GM21423 (cell line): ENCODE results near the gene PIEZO2.

Experiments
- ATAC-seq: cut with Tn5 transposase; IDR thresholded peaks from one replicate; pipeline ENCODE4 v1.9.1; 2021; ENCODE audit warnings: mild to moderate bottlenecking, moderate library complexity; ENCODE audit not compliant: unreplicated experiment

PIEZO2 gene

GRCh38 chr18:10798727-10799550 is 350.4 kb downstream of the PIEZO2 start:
- ATAC-seq, result no peak

- ATAC-seq, result no peak
Measured at GRCh38 chr18:10797896-10798295, 351.5 kb downstream of the PIEZO2 start.

- no peak for ATAC-seq
Measured at GRCh38 chr18:10794771-10795170, 354.6 kb downstream of the PIEZO2 start.

GRCh38 chr18:10793730-10794370 is 355.5 kb downstream of the PIEZO2 start:
- ATAC-seq, result no peak

- no peak for ATAC-seq
Measured at GRCh38 chr18:10792181-10792580, 357.2 kb downstream of the PIEZO2 start.

- no peak for ATAC-seq
Measured at GRCh38 chr18:10791169-10791831, 358.1 kb downstream of the PIEZO2 start.

- no peak for ATAC-seq
Measured at GRCh38 chr18:10789180-10789579, 360.2 kb downstream of the PIEZO2 start.

GRCh38 chr18:10787293-10787901 is 362.0 kb downstream of the PIEZO2 start:
- ATAC-seq, result peak; percentile 96

GRCh38 chr18:10785798-10786197 is 363.6 kb downstream of the PIEZO2 start:
- no peak for ATAC-seq

- ATAC-seq, result no peak
Measured at GRCh38 chr18:10784596-10785202, 364.7 kb downstream of the PIEZO2 start.

GRCh38 chr18:10783941-10784340 is 365.4 kb downstream of the PIEZO2 start:
- ATAC-seq, result no peak

- no peak for ATAC-seq
Measured at GRCh38 chr18:10776493-10776892, 372.9 kb downstream of the PIEZO2 start.

GRCh38 chr18:10775026-10775425 is 374.3 kb downstream of the PIEZO2 start:
- no peak for ATAC-seq

GRCh38 chr18:10771053-10771709 is 378.2 kb downstream of the PIEZO2 start:
- ATAC-seq, result peak; percentile 55

- no peak for ATAC-seq
Measured at GRCh38 chr18:10770264-10770663, 379.1 kb downstream of the PIEZO2 start.

- no peak for ATAC-seq
Measured at GRCh38 chr18:10768221-10768620, 381.1 kb downstream of the PIEZO2 start.

GRCh38 chr18:10767658-10768057 is 381.7 kb downstream of the PIEZO2 start:
- ATAC-seq, result no peak

GRCh38 chr18:10760986-10761385 is 388.4 kb downstream of the PIEZO2 start:
- ATAC-seq, result no peak

GRCh38 chr18:10759241-10759640 is 390.1 kb downstream of the PIEZO2 start:
- no peak for ATAC-seq

- no peak for ATAC-seq
Measured at GRCh38 chr18:10757946-10758345, 391.4 kb downstream of the PIEZO2 start.
